Kidney epithelial cell (primary cell): ENCODE measurements around the gene TAP1. TPM values are rescaled to one million over a fixed set of nuclear protein-coding genes. Genes with fewer than 3 reads are reported as not detected.

ENCODE experiments used
- DNase-seq: peaks from one replicate; pipeline ENCODE4 v3.0.0-alpha.2; 2010; ENCODE audit warnings: low read depth
- H3K27me3 ChIP-seq: 2 replicates; pipeline ENCODE4 v1.6.0; 2011; ENCODE audit warnings: low read length; ENCODE audit not compliant: control insufficient read depth, insufficient read depth
- H3K36me3 ChIP-seq: 2 replicates; pipeline ENCODE4 v1.5.1; 2011; ENCODE audit warnings: low read length; ENCODE audit not compliant: control insufficient read depth, insufficient read depth
- H3K4me3 ChIP-seq: 2 replicates; pipeline ENCODE4 v1.5.1; 2011; ENCODE audit warnings: low read depth, mild to moderate bottlenecking, control low read depth, low read length
- total RNA-seq: library from RNA; depleted of rRNA; stranded (reverse); fragments of >200 nt; gene quantifications from 2 replicates; pipeline ENCODE4 v1.2.3, GENCODE V29; 2015
- TF ChIP-seq, protein P1 (sequence below): IDR thresholded peaks from 2 replicates; pipeline ENCODE4 v1.5.1; 2011; ENCODE audit warnings: mild to moderate bottlenecking, moderate library complexity, low read length, control low read depth, inconsistent platforms; ENCODE audit not compliant: insufficient read depth, poor library complexity, severe bottlenecking

TAP1 gene
- total RNA-seq, 1 donor from 2014 or later: 77.6 TPM

- TF ChIP-seq, protein P1, sequence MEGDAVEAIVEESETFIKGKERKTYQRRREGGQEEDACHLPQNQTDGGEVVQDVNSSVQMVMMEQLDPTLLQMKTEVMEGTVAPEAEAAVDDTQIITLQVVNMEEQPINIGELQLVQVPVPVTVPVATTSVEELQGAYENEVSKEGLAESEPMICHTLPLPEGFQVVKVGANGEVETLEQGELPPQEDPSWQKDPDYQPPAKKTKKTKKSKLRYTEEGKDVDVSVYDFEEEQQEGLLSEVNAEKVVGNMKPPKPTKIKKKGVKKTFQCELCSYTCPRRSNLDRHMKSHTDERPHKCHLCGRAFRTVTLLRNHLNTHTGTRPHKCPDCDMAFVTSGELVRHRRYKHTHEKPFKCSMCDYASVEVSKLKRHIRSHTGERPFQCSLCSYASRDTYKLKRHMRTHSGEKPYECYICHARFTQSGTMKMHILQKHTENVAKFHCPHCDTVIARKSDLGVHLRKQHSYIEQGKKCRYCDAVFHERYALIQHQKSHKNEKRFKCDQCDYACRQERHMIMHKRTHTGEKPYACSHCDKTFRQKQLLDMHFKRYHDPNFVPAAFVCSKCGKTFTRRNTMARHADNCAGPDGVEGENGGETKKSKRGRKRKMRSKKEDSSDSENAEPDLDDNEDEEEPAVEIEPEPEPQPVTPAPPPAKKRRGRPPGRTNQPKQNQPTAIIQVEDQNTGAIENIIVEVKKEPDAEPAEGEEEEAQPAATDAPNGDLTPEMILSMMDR: no peak
- Histone ChIP-seq H3K36me3 (peaks cover 2% of the 10 kb centered on the region), H3K4me3 (no peak overlapping the region), H3K27me3 (no peaks in the 10 kb centered on the region)
- no peak for DNase-seq
Measured at GRCh38 chr6:32849126-32849525, 4.4 kb downstream of the TAP1 start.

- no peak for DNase-seq
- TF ChIP-seq, protein P1: no peak
- Histone ChIP-seq H3K27me3 (no peaks in the 10 kb centered on the region), H3K4me3 (no peak overlapping the region), H3K36me3 (peaks cover 2% of the 10 kb centered on the region)
Measured at GRCh38 chr6:32847795-32848194, 5.7 kb downstream of the TAP1 start.

DNA sequence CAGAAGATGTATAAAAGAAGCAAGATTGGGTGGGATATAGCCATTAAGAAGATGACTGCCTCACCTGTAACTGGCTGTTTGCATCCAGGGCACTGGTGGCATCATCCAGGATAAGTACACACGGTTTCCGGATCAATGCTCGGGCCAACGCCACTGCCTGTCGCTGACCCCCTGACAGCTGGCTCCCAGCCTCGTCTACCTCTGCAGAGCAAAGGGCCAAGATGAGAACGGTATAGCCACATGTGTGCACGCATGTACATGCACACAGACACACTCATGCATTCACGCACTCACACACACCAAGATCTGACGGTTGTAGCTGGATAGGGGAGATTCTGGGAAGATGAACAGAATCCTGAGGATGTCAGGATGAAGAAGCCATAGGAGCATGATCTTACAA is 6.5 kb downstream of the TAP1 start:
- no peak for DNase-seq
- Histone ChIP-seq H3K36me3 (peaks cover 2% of the 10 kb centered on the region), H3K4me3 (no peak overlapping the region), H3K27me3 (no peaks in the 10 kb centered on the region)
- TF ChIP-seq, protein P1: no peak

DNA sequence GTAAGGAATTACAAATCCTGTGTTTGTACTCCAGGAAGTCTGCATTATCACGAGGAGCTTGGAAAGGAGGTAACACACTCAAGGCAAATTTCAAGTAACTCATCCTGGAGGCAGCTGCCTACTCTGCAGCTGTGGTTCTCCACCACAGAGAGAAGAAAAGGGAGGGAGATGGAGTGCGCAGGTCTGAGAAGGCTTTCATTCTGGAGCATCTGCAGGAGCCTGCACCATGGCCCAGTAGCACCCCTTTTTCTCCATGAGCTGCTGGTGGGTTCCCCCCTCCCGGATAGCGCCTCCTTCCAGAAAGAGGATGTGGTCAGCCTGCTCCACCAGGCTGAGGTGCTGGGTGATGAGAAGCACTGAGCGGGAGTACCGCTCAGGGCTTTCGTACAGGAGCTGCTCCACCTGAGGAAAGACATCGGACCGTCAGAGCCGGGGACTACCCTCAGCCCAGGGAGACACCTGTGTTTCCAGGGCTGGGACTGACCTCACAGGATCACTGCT is 8.1 kb downstream of the TAP1 start:
- TF ChIP-seq, protein P1: no peak
- Histone ChIP-seq H3K36me3 (no peaks in the 10 kb centered on the region), H3K27me3 (no peaks in the 10 kb centered on the region), H3K4me3 (no peak overlapping the region)
- no peak for DNase-seq

GRCh38 chr6:32844839-32845383 is 8.6 kb downstream of the TAP1 start:
- H3K36me3 ChIP-seq: no peaks in the 10 kb centered on the region
- H3K4me3 ChIP-seq: peak overlapping the region; percentile 84
- no peak for DNase-seq
- H3K27me3 ChIP-seq: no peaks in the 10 kb centered on the region
- TF ChIP-seq, protein P1: no peak
